Pancreas (tissue), 10 donors: Measurements from ENCODE around the gene ARHGAP26. TPM values are rescaled to one million over a fixed set of nuclear protein-coding genes. Genes with fewer than 3 reads are reported as not detected.

Experiments used
- ATAC-seq, 4 donors: fragments of 200-7000 bp; cut with Tn5 transposase; one replicate each; pipeline versions ENCODE4 v1.8.0 to v1.9.1; 2020; ENCODE audit warnings: mild to moderate bottlenecking in 4 of 4, moderate library complexity in 4 of 4
- DNase-seq, 6 donors: peaks; one replicate each; pipeline ENCODE4 v3.0.0-alpha.2; 2020
- FAIRE-seq: peaks from 2 replicates; lab custom pipeline; 2012; peaks lifted over from hg19 to GRCh38; lab: Jason Lieb, UNC
- H3K27ac ChIP-seq, 4 donors: fragments of 200-600 bp; sonication (generic); 1 replicate in 3 of 4; 2 replicates in 1 of 4; pipeline versions ENCODE4 v1.5.0 to v1.8.0; 2020
- H3K27me3 ChIP-seq, 4 donors: fragments of 200-600 bp; one replicate each; pipeline ENCODE4 v1.8.0; 2021
- H3K36me3 ChIP-seq, 3 donors: fragments of 200-600 bp; sonication (generic) in 1 of 3; one replicate each; pipeline versions ENCODE4 v1.5.0 to v1.8.0; 2020 to 2021
- H3K4me1 ChIP-seq, 3 donors: fragments of 200-600 bp; one replicate each; pipeline ENCODE4 v1.8.0; 2021
- H3K4me3 ChIP-seq, 4 donors: fragments of 200-600 bp; sonication (generic) in 2 of 4; one replicate each; pipeline versions ENCODE4 v1.5.0 to v1.8.0; 2020 to 2021
- H3K9me3 ChIP-seq, 4 donors: fragments of 200-600 bp; one replicate each; pipeline ENCODE4 v1.8.0; 2021
- CTCF ChIP-seq, 4 donors: fragments of 200-600 bp; sonication (generic) in 3 of 4; IDR thresholded peaks; one replicate each; pipeline versions ENCODE4 v1.5.0 to v1.8.0; 2021; ENCODE audit warnings: antibody characterized with exemption in 4 of 4
- WGBS, 2 donors: extraction: QIAGEN DNeasy Blood & Tissue Kit; methylation state at CpG; one replicate each; pipeline ENCODE4 v1.1.7; 2013; 5-methylcytosine and 5-hydroxymethylcytosine counted together
- intact Hi-C, 3 donors: fragments of 100-400 bp; cut with DNase I; formaldehyde crosslinking; loops; one replicate each; pipeline versions ENCODE4 v1.11.1 to v1.14.2; 2022
- polyA plus RNA-seq, 2 donors: library from polyadenylated mRNA; stranded (reverse); fragments of 200-250 nt; gene quantifications; one replicate each; pipeline ENCODE4 v1.2.3, GENCODE V29; 2013
- total RNA-seq, 6 donors: library from RNA; stranded (reverse); fragmentation: NEBNext Ultra II Directional in 4 of 6; extraction: Animal tissue kit (Norgen Biotek cat#: 25700) in 4 of 6; gene quantifications; one replicate each; pipeline versions ENCODE4 v1.2.1 to v1.2.4, GENCODE V29; 2021 to 2023
- donor health status: healthy with polysubstance abuse.
- donor health status: DM: no; HTN: no; CAD: no; lungs with moderate emphysema.
- donor health status: DM: no; HTN: no; CAD: no.
- donor health status: control.
- donor health status: control.
- donor health status: Bipolar disorder and iron deficiency.
- donor health status: DM: yes; HTN: yes; CAD: no.
- donor health status: DM: no; HTN: no; CAD: no.
- donor health status: DM: no; HTN: no; CAD: no.
- donor health status: DM: yes; HTN: yes; CAD: no.

ARHGAP26 gene
- total and polyA plus RNA-seq, 8 donors = 3.0 to 28.1 (median 10.3) TPM

GRCh38 chr5:143258559-143259253 lies 488.5 kb downstream of the ARHGAP26 start:
- 91 to 94% methylated on average over 12 of the region's 12 CpGs for WGBS, 2 donors
- no peak for FAIRE-seq
- Histone ChIP-seq H3K36me3 (no peaks in the 10 kb centered on the region), H3K4me1 (no peaks in the 10 kb centered on the region), H3K4me3 (no peak overlapping the region), H3K9me3 (no peaks in the 10 kb centered on the region), H3K27ac (no peak overlapping the region), H3K27me3 (no peaks in the 10 kb centered on the region)
- no peak for DNase-seq
- no peak for TF ChIP-seq CTCF (IDR thresholded peaks at IDR 0.05)
- intact Hi-C loops = no loop called here
- ATAC-seq = no peak

- H3K27ac ChIP-seq = no peak overlapping the region
- H3K36me3 ChIP-seq = no peaks in the 10 kb centered on the region
- ATAC-seq (no peak), FAIRE-seq (no peak), DNase-seq (no peak)
- H3K4me3 ChIP-seq = no peak overlapping the region
- WGBS, 2 donors = 87 to 99% methylated on average over 7 of the region's 7 CpGs
- no peaks in the 10 kb centered on the region for H3K4me1 ChIP-seq
- H3K9me3 ChIP-seq = no peaks in the 10 kb centered on the region
- no peaks in the 10 kb centered on the region for H3K27me3 ChIP-seq
- intact Hi-C loops = no loop called here
- no peak for TF ChIP-seq CTCF (IDR thresholded peaks at IDR 0.05)
Observed at GRCh38 chr5:143259254-143259605, 489.1 kb downstream of the ARHGAP26 start.

GRCh38 chr5:143261748-143262392 lies 491.7 kb downstream of the ARHGAP26 start:
- 91 to 96% methylated on average over 7 of the region's 7 CpGs for WGBS, 2 donors
- intact Hi-C loops = no loop called here
- ATAC-seq (peak in 1 of 4 donors; percentile 32), FAIRE-seq (no peak), DNase-seq (no peak)
- Histone ChIP-seq H3K4me3 (no peak overlapping the region), H3K27ac (no peak overlapping the region), H3K27me3 (no peaks in the 10 kb centered on the region), H3K36me3 (no peaks in the 10 kb centered on the region), H3K4me1 (no peaks in the 10 kb centered on the region), H3K9me3 (no peaks in the 10 kb centered on the region)
- TF ChIP-seq CTCF (IDR thresholded peaks at IDR 0.05) = no peak

- H3K36me3 ChIP-seq = no peaks in the 10 kb centered on the region
- intact Hi-C loops = no loop called here
- ATAC-seq (peak in 1 of 4 donors; percentile 71), FAIRE-seq (no peak), DNase-seq (no peak)
- no peaks in the 10 kb centered on the region for H3K27me3 ChIP-seq
- TF ChIP-seq CTCF (IDR thresholded peaks at IDR 0.05) = no peak
- H3K27ac ChIP-seq = no peak overlapping the region
- H3K9me3 ChIP-seq = no peaks in the 10 kb centered on the region
- H3K4me1 ChIP-seq = no peaks in the 10 kb centered on the region
- WGBS, 2 donors = 90 to 98% methylated on average over 1 of the region's 1 CpG
- no peak overlapping the region for H3K4me3 ChIP-seq
Observed at GRCh38 chr5:143262393-143263174, 492.4 kb downstream of the ARHGAP26 start.
